Suppressor macrophage (primary cell): Measurements from ENCODE around the gene NRG4.
"Not testable (repeated sequence)": the region's sequence is repeated elsewhere in the genome, so short reads cannot be mapped to it uniquely, and the experiment has no call there.

Source experiments
- DNase-seq, 4 experiments: peaks; one replicate each; pipeline ENCODE4 v3.0.0-alpha.2; 2020 to 2022

NRG4 gene

DNA sequence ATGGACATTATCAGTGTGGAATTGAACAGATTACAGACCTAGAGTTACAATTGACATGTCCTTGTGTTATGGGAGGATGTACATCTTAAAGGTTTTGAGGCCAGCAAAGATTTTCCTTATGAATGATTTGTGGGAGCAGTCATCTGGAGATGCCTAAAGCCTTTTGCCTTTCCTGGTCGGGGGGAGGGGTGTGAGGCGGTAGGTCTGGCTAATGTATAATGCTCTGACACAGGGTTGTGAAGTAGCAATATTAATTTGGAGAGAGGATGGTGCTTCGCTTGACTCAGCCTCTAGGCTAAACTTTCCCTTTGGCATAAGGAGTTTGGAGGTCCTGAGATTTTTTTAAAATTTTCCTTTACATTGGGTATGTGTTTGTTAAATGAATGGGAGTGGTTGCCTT, 85.3 kb downstream of the NRG4 start:
- DNase-seq, result no peak

GRCh38 chr15:75925440-75925839, 86.8 kb downstream of the NRG4 start:
- DNase-seq, result peak; percentile 15 to 45 (median 26)

DNA sequence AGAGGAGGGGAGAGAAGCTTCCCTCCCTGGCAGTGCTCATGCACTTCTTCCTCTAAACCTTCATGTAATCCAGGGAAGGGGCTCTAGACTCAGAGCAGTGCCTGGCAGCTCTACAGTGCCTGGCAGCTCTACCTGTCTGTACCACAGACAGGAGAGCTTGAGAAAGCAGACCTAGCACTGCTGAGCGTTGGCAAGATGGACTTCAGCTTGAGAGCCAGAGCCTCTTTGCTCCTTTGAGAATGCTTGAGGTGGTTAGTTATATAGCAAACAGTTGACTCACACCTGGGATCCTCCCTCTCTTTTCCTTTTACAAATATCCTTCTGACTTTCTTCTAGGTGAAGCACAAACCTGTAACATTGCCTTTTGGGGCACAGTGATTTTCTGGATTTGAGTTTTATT, 87.6 kb downstream of the NRG4 start:
- no peak for DNase-seq

DNA sequence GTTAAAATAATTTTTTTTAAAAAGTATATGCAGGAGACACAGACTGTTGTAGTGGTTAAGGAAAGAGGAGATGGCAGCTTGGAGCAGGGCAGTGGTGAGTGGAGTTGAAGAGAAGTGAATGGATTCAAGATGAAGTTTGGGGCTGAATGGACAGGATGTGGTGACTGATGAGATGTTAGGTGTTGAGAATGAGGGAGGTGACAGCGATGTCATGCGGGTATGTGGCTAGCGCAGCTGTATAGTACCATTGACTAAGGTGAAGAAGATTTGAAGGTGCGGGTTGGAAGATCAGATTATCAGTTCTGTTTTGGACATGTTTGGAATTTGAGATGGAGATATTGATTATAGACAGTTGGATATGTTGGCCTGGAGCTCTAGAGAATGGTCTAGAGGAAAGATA, 88.5 kb downstream of the NRG4 start:
- no peak for DNase-seq

GRCh38 chr15:75921732-75922703, 90.2 kb downstream of the NRG4 start:
- DNase-seq, result peak; percentile 11 to 48 (median 43)

DNA sequence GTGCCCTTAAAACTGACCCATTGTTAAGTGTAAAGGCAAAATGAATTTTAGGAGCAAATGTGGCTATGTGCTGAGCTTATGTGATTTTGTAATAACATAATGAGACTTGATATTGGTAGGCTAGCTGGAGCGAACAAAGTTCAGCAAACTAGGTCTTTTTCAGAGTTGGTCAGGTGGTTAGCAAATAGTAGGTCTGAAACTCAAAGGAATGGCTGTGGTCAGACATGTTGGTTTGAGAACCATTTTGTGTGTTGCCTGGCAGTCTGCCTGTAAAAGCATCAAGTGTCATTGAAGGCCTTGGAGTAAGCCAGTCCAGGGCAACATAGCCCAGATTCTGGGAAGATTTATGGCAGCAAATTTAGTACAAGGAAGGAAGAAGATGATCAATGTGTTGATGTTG, 92.1 kb downstream of the NRG4 start:
- no peak for DNase-seq

GRCh38 chr15:75918135-75918534, 94.1 kb downstream of the NRG4 start:
- no peak for DNase-seq

DNA sequence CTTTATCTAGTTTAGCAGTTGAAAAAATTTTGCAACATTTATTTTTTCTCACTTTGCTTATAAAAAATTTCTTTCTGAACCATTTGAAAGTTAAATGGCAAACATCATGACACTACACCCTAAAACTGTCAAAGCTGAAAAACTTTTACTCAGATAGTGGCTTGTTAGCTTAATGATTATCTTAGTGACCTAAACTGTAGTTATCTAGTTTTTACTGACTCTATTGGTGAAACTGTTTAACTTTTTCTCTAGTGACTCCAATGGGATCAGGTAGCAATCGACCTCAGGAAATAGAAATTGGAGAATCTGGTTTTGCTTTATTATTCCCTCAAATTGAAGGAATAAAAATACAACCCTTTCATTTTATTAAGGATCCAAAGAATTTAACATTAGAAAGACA, 95.2 kb downstream of the NRG4 start:
- no peak for DNase-seq

DNA sequence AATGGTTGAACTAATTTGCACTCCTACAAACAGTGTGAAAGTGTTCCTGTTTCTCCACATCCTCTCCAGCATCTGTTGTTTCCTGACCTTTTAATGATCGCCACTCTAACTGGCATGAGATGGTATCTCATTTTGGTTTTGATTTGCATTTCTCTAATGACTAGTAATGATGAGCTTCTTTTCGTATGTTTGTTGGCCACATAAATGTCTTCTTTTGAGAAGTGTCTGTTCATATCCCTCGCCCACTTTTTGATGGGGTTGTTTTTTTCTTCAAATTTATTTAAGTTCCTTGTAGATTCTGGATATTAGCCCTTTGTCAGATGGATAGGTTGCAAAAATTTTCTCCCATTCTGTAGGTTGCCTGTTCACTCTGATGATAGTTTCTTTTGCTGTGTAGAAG, 101.9 kb downstream of the NRG4 start:
- DNase-seq, result not testable (repeated sequence)

DNA sequence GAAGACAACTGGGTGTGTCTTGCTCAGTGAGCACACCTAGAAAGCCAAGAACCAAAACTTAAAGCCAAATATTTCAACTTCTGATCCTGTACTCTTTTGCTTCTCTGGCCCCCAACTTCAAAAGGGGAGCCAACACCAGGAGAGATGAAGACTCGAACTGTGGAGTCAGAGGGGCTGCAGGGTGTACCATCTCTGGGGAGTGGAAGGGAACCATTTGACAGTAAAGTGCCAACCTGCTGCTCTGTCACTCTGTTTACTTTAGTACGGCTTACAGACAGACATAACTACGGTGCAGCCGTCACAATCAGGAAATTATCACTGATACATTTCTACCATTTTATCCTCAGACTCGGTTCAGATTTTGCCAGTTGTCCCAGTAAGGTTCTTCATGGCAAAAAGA, 107.0 kb downstream of the NRG4 start:
- no peak for DNase-seq

GRCh38 chr15:75903331-75904239, 108.6 kb downstream of the NRG4 start, which contains the start of gene FBXO22:
Gene FBXO22, plus strand, starts transcription at chr15:75903878. Its CDS starts 86 bp downstream, at chr15:75903964.
- DNase-seq, result peak; percentile 94 to 97 (median 96)

GRCh38 chr15:75902129-75902557, 110.1 kb downstream of the NRG4 start:
- DNase-seq, result peak in 2 of 4 experiments; percentile 6 to 10

DNA sequence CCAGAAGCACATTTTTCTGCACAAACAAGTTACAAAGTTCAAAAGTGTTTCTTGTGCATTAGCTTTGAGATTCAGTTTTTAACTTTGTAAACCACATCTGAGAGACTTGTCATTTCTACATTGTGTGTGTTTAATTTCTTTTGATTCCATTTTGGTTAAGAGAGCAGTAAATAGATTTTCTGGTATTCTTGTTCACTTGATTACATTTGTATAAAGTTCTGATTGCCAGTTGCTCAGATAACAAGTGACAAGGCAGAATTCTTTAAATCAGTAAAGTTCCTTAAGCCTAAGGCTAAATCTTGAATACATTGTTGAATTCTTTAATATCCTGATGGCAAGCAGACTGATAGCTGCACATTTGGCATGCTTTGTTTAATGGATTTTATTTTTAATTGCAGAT, 111.6 kb downstream of the NRG4 start:
- no peak for DNase-seq

GRCh38 chr15:75895731-75896130, 116.5 kb downstream of the NRG4 start:
- no peak for DNase-seq

GRCh38 chr15:75891895-75892294, 120.3 kb downstream of the NRG4 start:
- peak in 3 of 4 experiments; percentile 14 to 50 (median 24) for DNase-seq
